Neural cell (in vitro differentiated cells): ENCODE measurements around the gene MPO. TPM values are rescaled to one million over a fixed set of nuclear protein-coding genes. Genes with fewer than 3 reads are reported as not detected.
A peak's percentile ranks its signal among the peaks of the same experiment; 100 is the strongest.

ENCODE experiments used
- H2AFZ ChIP-seq: fragments of 200-600, 300-800 bp; sonication (generic), shearing (Covaris generic); 2 replicates; pipeline ENCODE4 v1.6.0; 2014; ENCODE audit warnings: low read depth, mild to moderate bottlenecking, antibody characterized with exemption, low read length, moderate library complexity
- H3F3A ChIP-seq: fragments of 200-600 bp; shearing (Covaris generic); 2 replicates; pipeline ENCODE4 v1.6.1; 2016; ENCODE audit warnings: mild to moderate bottlenecking, moderate library complexity, mixed read lengths, antibody characterized with exemption, low read length; ENCODE audit not compliant: insufficient read depth, poor library complexity, severe bottlenecking
- H3K27ac ChIP-seq: fragments of 200-600, 300-800 bp; sonication (generic), shearing (Covaris generic); 2 replicates; pipeline ENCODE4 v1.5.1; 2014; ENCODE audit warnings: mild to moderate bottlenecking, low read length, moderate library complexity
- H3K27me3 ChIP-seq: fragments of 300-800, 200-600 bp; sonication (generic), shearing (Covaris generic); 2 replicates; pipeline ENCODE4 v1.6.0; 2014; ENCODE audit warnings: mild to moderate bottlenecking, low read depth, low read length, moderate library complexity; ENCODE audit not compliant: insufficient read depth
- H3K36me3 ChIP-seq: fragments of 300-800, 200-600 bp; sonication (generic), shearing (Covaris generic); 2 replicates; pipeline ENCODE4 v1.5.1; 2014; ENCODE audit warnings: mild to moderate bottlenecking, antibody characterized with exemption, low read length, moderate library complexity; ENCODE audit not compliant: insufficient read depth
- H3K4me2 ChIP-seq: fragments of 300-800, 200-600 bp; sonication (generic), shearing (Covaris generic); 2 replicates; pipeline ENCODE4 v1.6.0; 2014; ENCODE audit warnings: mild to moderate bottlenecking, low read length
- H3K4me3 ChIP-seq: fragments of 300-800, 200-600 bp; sonication (generic), shearing (Covaris generic); 2 replicates; pipeline ENCODE4 v1.5.1; 2014; ENCODE audit warnings: mild to moderate bottlenecking, low read length, moderate library complexity
- H3K79me2 ChIP-seq: fragments of 200-600 bp; shearing (Covaris generic); replicated peaks from 2 replicates; pipeline ENCODE4 v1.6.0; 2014; ENCODE audit warnings: mild to moderate bottlenecking, low read length, moderate library complexity; ENCODE audit not compliant: insufficient read depth
- H3K9ac ChIP-seq: fragments of 300-800, 200-600 bp; sonication (generic), shearing (Covaris generic); 2 replicates; pipeline ENCODE4 v1.6.1; 2016; ENCODE audit warnings: mild to moderate bottlenecking, low read length, mixed read lengths
- H3K9me2 ChIP-seq: fragments of 200-600 bp; shearing (Covaris generic); 2 replicates; pipeline ENCODE4 v1.6.1; 2016; ENCODE audit warnings: mild to moderate bottlenecking, low read length, mixed read lengths; ENCODE audit not compliant: insufficient read depth
- H3K9me3 ChIP-seq: fragments of 200-600, 300-800 bp; sonication (generic), shearing (Covaris generic); 2 replicates; pipeline ENCODE4 v1.6.1; 2016; ENCODE audit warnings: mild to moderate bottlenecking, mixed run types, low read length, moderate library complexity, mixed read lengths
- H4K20me1 ChIP-seq: fragments of 200-600 bp; shearing (Covaris generic); 2 replicates; pipeline ENCODE4 v1.6.1; 2016; ENCODE audit warnings: mild to moderate bottlenecking, mixed run types; ENCODE audit not compliant: insufficient read depth
- EP300 ChIP-seq: fragments of 450-650 bp; conservative IDR thresholded peaks from 2 replicates; pipeline ENCODE4 v1.6.1; 2014; ENCODE audit warnings: antibody characterized with exemption, mild to moderate bottlenecking, moderate library complexity; ENCODE audit not compliant: poor library complexity, severe bottlenecking
- EZH2 ChIP-seq: fragments of 200-600, 300-800 bp; shearing (Covaris generic), sonication (generic); IDR thresholded peaks from 2 replicates; pipeline ENCODE4 v1.6.1; 2014; ENCODE audit warnings: antibody characterized with exemption, low read length, borderline replicate concordance, mild to moderate bottlenecking; ENCODE audit not compliant: insufficient read depth, poor library complexity, severe bottlenecking
- MXI1 ChIP-seq: fragments of 450-650 bp; conservative IDR thresholded peaks from 2 replicates; pipeline ENCODE4 v1.6.1; 2014; ENCODE audit warnings: antibody characterized with exemption, mild to moderate bottlenecking; ENCODE audit not compliant: poor library complexity, severe bottlenecking
- POLR2AphosphoS5 ChIP-seq: IDR thresholded peaks from 2 replicates; pipeline ENCODE4 v1.6.1; 2012
- RAD21 ChIP-seq: fragments of 450-650 bp; conservative IDR thresholded peaks from 2 replicates; pipeline ENCODE4 v1.6.1; 2014; ENCODE audit warnings: antibody characterized with exemption, mild to moderate bottlenecking, moderate library complexity
- SMC3 ChIP-seq: fragments of 450-650 bp; conservative IDR thresholded peaks from 2 replicates; pipeline ENCODE4 v1.6.1; 2014; ENCODE audit warnings: antibody characterized with exemption, mild to moderate bottlenecking, moderate library complexity; ENCODE audit not compliant: poor library complexity
- TAF1 ChIP-seq: IDR thresholded peaks from 2 replicates; pipeline ENCODE4 v1.6.1; 2012; ENCODE audit warnings: low read depth
- polyA plus RNA-seq: library from polyadenylated mRNA; depleted of rRNA; stranded (reverse); fragments of >200 nt; gene quantifications from 2 replicates; pipeline ENCODE4 v1.2.3, GENCODE V29; 2014
- TF ChIP-seq, protein P1 (sequence below): fragments of 450-650 bp; IDR thresholded peaks from 2 replicates; pipeline ENCODE4 v1.5.1; 2014; ENCODE audit warnings: antibody characterized with exemption, mild to moderate bottlenecking, moderate library complexity; ENCODE audit not compliant: poor library complexity, severe bottlenecking
- TF ChIP-seq, protein P2 (sequence below): IDR thresholded peaks from 2 replicates; pipeline ENCODE4 v1.6.1; 2012; ENCODE audit warnings: borderline replicate concordance

MPO gene
- polyA plus RNA-seq, 1 donor from 2014 or later: not detected

DNA sequence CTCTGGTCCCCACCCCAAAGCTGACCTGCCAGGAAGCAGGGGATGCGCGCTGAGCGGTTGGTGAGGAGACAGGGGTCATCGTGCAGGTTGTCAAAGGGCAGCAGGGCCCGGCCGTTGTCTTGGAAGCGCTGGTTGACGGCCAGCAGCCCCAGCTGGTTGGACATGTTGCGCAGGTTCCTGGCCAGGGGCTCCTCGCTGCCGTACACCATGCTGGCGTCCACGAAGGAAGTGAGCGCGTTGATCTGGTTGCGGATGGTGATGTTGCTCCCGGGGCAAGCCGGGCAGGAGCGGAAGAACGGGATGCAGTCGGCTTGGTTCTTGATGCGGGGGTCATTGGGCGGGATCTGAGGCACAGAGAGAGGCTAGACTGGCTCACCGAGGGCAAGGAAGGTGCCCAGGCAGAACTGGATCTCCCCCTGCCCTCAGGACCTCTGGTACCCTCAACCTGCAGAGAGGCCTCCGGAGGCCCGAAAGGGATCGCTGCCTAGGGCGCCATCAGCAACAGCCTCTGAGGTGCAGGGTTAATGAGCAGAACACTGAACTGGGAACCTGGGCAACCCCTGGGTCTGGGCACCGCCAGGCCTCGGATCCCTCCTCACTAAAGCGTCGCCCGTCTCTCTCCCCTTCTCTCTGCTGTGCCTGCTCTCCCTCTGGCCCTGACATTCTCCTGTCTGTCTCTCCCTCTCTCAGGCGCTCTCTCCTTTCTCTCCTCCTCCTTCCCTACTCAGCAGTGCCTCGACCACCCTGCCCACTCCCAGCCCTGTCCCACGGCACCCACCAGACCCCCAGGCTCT, 2.7 kb downstream of the MPO start:
- Histone ChIP-seq H3K9me2 (no peaks in the 10 kb centered on the region), H3K27me3 (no peaks in the 10 kb centered on the region), H3K36me3 (no peaks in the 10 kb centered on the region), H3K4me2 (no peak overlapping the region), H3K79me2 (no peaks in the 10 kb centered on the region), H3K4me3 (no peak overlapping the region), H3F3A (no peaks in the 10 kb centered on the region), H3K9ac (no peak overlapping the region), H3K27ac (no peak overlapping the region), H4K20me1 (no peaks in the 10 kb centered on the region), H2AFZ (no peak overlapping the region), H3K9me3 (no peaks in the 10 kb centered on the region)
- TF ChIP-seq TAF1: no peak
- TF ChIP-seq, protein P1, sequence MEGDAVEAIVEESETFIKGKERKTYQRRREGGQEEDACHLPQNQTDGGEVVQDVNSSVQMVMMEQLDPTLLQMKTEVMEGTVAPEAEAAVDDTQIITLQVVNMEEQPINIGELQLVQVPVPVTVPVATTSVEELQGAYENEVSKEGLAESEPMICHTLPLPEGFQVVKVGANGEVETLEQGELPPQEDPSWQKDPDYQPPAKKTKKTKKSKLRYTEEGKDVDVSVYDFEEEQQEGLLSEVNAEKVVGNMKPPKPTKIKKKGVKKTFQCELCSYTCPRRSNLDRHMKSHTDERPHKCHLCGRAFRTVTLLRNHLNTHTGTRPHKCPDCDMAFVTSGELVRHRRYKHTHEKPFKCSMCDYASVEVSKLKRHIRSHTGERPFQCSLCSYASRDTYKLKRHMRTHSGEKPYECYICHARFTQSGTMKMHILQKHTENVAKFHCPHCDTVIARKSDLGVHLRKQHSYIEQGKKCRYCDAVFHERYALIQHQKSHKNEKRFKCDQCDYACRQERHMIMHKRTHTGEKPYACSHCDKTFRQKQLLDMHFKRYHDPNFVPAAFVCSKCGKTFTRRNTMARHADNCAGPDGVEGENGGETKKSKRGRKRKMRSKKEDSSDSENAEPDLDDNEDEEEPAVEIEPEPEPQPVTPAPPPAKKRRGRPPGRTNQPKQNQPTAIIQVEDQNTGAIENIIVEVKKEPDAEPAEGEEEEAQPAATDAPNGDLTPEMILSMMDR: no peak
- TF ChIP-seq, protein P2, sequence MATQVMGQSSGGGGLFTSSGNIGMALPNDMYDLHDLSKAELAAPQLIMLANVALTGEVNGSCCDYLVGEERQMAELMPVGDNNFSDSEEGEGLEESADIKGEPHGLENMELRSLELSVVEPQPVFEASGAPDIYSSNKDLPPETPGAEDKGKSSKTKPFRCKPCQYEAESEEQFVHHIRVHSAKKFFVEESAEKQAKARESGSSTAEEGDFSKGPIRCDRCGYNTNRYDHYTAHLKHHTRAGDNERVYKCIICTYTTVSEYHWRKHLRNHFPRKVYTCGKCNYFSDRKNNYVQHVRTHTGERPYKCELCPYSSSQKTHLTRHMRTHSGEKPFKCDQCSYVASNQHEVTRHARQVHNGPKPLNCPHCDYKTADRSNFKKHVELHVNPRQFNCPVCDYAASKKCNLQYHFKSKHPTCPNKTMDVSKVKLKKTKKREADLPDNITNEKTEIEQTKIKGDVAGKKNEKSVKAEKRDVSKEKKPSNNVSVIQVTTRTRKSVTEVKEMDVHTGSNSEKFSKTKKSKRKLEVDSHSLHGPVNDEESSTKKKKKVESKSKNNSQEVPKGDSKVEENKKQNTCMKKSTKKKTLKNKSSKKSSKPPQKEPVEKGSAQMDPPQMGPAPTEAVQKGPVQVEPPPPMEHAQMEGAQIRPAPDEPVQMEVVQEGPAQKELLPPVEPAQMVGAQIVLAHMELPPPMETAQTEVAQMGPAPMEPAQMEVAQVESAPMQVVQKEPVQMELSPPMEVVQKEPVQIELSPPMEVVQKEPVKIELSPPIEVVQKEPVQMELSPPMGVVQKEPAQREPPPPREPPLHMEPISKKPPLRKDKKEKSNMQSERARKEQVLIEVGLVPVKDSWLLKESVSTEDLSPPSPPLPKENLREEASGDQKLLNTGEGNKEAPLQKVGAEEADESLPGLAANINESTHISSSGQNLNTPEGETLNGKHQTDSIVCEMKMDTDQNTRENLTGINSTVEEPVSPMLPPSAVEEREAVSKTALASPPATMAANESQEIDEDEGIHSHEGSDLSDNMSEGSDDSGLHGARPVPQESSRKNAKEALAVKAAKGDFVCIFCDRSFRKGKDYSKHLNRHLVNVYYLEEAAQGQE: no peak
- no peak for TF ChIP-seq EP300
- no peak for TF ChIP-seq MXI1
- no peak for TF ChIP-seq EZH2
- no peak for TF ChIP-seq POLR2AphosphoS5
- TF ChIP-seq RAD21: no peak
- no peak for TF ChIP-seq SMC3

DNA sequence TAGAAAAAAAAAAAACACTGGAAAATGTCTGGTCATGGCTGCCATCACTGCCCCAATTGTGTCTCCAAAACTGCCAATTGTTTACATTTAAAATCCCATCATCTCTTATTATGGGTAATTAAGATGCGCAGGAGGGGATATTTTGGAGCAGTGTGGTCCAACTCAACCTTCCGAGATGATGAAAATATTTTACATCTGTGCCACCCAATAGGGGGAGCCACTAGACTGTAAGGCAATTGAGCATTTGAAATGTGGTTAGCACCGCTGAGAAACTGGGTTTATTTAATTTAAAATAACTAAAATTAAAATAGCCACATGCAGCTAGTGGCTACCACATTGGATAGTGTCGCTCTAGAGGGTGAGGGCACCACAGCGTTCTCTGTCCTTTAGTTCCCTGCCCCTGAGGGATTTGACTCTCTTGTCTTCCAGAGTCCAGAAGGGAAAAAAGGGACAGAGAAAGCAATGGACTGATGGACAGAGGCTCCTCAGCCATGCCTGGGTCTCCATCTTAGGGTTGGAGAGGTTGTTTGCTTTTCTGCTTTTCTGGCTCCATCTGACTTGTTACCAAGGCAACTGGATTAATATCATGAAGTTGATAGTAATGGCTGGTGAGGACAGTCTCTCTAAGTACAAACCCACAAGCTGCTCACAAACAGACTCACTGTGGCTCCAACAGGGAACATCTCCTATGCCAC, 3.5 kb downstream of the MPO start:
- H4K20me1 ChIP-seq: no peaks in the 10 kb centered on the region
- no peak overlapping the region for H3K4me3 ChIP-seq
- H3K9me3 ChIP-seq: no peaks in the 10 kb centered on the region
- TF ChIP-seq EZH2 (no peak), MXI1 (no peak), POLR2AphosphoS5 (no peak), TAF1 (no peak)
- TF ChIP-seq, protein P2: no peak
- TF ChIP-seq, protein P1: peak; percentile 38
- no peak overlapping the region for H2AFZ ChIP-seq
- H3K9me2 ChIP-seq: no peaks in the 10 kb centered on the region
- H3K79me2 ChIP-seq: no peaks in the 10 kb centered on the region
- H3K27ac ChIP-seq: peak overlapping the region; percentile 9
- no peaks in the 10 kb centered on the region for H3K27me3 ChIP-seq
- H3K36me3 ChIP-seq: no peaks in the 10 kb centered on the region
- H3F3A ChIP-seq: no peaks in the 10 kb centered on the region
- H3K9ac ChIP-seq: no peak overlapping the region
- H3K4me2 ChIP-seq: no peak overlapping the region
